ENCODE measurements around the gene C1QTNF8.

DNA sequence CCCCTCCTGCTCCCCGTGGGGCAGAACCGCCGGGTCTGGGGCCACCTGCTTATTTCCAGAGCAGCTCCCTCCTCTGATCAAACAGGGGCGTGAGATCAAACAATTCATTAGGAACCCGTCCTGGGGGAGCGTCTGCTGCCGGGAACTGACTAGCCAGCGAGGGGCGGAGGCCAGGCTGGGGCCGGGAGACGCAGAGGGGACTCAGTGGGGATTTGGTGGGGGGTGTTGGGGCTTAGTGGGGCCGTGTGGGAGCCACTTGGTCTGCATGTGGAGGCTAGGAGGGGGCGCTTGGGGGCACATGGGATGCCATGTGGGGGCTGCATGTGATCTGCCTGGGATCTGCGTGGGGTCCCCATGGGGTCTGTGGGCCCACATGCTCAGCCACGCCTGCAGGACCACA lies 36.4 kb upstream of the C1QTNF8 start:
- TF ChIP-seq EP300 (IDR thresholded peaks at IDR 0.05): no peak
- TF ChIP-seq, protein P1, sequence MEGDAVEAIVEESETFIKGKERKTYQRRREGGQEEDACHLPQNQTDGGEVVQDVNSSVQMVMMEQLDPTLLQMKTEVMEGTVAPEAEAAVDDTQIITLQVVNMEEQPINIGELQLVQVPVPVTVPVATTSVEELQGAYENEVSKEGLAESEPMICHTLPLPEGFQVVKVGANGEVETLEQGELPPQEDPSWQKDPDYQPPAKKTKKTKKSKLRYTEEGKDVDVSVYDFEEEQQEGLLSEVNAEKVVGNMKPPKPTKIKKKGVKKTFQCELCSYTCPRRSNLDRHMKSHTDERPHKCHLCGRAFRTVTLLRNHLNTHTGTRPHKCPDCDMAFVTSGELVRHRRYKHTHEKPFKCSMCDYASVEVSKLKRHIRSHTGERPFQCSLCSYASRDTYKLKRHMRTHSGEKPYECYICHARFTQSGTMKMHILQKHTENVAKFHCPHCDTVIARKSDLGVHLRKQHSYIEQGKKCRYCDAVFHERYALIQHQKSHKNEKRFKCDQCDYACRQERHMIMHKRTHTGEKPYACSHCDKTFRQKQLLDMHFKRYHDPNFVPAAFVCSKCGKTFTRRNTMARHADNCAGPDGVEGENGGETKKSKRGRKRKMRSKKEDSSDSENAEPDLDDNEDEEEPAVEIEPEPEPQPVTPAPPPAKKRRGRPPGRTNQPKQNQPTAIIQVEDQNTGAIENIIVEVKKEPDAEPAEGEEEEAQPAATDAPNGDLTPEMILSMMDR (IDR thresholded peaks at IDR 0.05): no peak
- no peak for TF ChIP-seq POLR2AphosphoS5 (IDR thresholded peaks at IDR 0.05)
- TF ChIP-seq POLR2A (IDR thresholded peaks at IDR 0.05; ENCODE audit: low read depth): no peak

All from esophagus muscularis mucosa (tissue), 4 donors.